ENCODE data around the gene TP73.
A peak's percentile ranks its signal among the peaks of the same experiment; 100 is the strongest.

Gene TP73

DNA sequence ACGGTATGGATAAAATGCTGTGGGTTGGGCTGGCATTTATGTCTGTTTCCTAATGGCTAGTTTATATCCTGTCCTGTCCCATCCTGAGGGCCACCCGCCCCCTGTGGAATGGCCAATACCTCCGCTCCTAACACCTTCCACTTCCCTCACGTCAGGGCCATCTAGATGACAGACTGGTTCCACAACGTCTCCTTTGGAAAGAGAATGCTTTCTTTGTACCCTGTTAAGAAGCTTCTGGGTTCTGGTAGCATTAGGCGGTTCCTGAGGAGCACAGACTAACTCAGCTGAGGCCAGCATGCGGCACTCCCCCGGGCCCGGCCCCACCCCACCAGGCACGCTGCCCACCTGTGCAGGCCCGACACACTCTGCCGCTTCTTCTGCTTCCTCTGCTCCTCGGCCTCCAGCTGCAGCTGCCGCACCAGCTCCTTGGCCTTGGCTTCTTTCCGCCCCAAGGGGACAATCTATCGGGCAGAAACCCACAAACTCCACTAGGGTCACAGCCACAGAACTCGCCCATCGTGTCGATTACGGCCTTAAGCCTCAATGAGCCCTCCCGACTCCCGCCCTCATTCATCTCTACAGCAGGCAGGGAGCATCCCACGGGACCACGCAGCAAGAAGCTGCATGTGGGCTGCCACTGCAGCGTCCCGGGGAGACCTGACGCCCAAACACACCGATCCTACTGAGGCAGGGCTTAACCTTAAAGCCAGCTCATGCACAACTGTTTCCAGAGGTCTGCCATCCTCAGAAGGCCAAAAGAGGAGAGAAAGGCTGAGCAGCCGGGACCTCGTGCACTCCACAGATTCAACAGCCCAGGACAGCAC is 131.5 kb downstream of the TP73 start:
- no peak for DNase-seq (ENCODE audit: low spot score)

DNA sequence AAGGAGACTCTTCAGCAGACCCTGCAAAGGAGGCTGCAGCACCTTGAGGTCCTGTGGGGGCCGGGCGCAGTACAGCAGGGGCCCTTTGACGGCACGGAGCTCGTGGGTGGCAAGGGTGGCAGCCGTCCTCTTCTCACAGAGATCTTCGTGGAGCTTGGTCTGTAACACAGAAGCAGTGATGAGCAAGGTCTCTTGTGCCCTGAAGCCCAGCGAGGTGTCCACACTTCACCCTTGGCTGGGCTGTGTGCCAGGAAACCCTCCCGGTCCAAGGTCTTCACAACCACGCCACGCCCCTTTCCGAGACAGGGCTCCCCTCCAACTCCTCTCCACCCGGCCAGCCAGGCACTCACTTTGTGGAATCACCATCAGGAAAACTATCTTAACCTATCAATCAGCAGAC is 132.7 kb downstream of the TP73 start:
- no peak for DNase-seq (ENCODE audit: low spot score)

DNA sequence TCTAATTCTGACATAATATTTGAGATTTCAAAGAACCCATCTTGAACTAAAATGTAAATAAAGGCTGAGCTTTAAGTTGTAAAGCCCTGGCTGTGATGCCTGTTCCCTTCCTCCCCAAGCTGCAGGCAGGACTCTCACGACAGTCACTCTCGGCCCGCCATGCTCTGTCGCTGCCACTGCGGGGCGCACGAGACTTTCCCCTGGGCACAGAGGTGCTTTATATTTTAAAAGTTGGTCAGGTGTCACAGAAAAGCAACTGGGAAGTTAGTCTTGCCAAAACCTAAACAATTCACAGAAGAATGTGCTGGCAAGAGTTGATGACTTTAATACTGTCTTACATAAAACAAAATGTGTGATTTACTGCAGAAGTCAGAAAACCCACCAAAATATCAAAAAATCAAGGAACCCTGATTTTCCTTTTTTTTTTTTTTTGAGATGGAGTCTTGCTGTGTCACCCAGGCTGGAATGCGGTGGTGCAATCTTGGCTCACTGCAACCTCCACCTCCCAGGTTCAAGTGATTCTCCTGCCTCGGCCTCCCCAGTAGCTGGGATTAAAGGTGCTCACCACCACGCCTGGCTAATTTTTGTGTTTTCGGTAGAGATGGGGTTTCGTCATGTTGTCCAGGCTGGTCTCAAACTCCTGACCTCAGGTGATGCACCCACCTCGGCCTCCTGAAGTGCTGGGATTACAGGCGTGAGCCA is 133.3 kb downstream of the TP73 start:
- peak; percentile 69 for DNase-seq (ENCODE audit: low spot score)

Data from HuH-7 (cell line).